GM12801 (cell line): ENCODE measurements around the gene ECE2.

Source experiments
- CTCF ChIP-seq: IDR thresholded peaks from one replicate; pipeline ENCODE4 v1.5.1; 2011; ENCODE audit warnings: control low read depth; ENCODE audit not compliant: insufficient read length; ENCODE audit errors: extremely low read depth

Gene ECE2

GRCh38 chr3:184298759-184299487 lies 23.1 kb downstream of the ECE2 start, which contains the start of gene PSMD2:
TSS of gene PSMD2 (plus strand) at chr3:184299241. CDS start at chr3:184299267, 26 bp downstream.
- no peak for TF ChIP-seq CTCF

- TF ChIP-seq CTCF: no peak
Observed at GRCh38 chr3:184299488-184300377, 23.9 kb downstream of the ECE2 start.

GRCh38 chr3:184300378-184300720 lies 24.5 kb downstream of the ECE2 start:
- no peak for TF ChIP-seq CTCF

- TF ChIP-seq CTCF: no peak
Observed at GRCh38 chr3:184305577-184305976, 29.8 kb downstream of the ECE2 start.

GRCh38 chr3:184306341-184306972 lies 30.6 kb downstream of the ECE2 start:
- TF ChIP-seq CTCF: no peak

- no peak for TF ChIP-seq CTCF
Observed at GRCh38 chr3:184307915-184308314, 32.1 kb downstream of the ECE2 start.

GRCh38 chr3:184308744-184309143 lies 32.9 kb downstream of the ECE2 start:
- TF ChIP-seq CTCF: no peak
